SK-N-SH (cell line): Measurements from ENCODE around the gene PHYH. TPM values are rescaled to one million over a fixed set of nuclear protein-coding genes. Genes with fewer than 3 reads are reported as not detected.

Source experiments
- CTCF ChIA-PET: fragments of 300-600, 350-600 bp; formaldehyde crosslinking; extraction: SDS; loops from one replicate; lab custom pipeline; 2021; lab: Yijun Ruan, JAX
- POLR2A ChIA-PET: fragments of 350-600 bp; sonication (Branson Sonifier 250); formaldehyde crosslinking; extraction: SDS; loops from one replicate; lab custom pipeline; 2020; ENCODE audit warnings: antibody characterized with exemption, inconsistent platforms; lab: Yijun Ruan, JAX
- DNase-seq: peaks from one replicate; pipeline ENCODE4 v3.0.0; 2012
- H2AFZ ChIP-seq: fragments of 200-600 bp; sonication (generic); 2 replicates; pipeline ENCODE4 v1.8.1; 2016; ENCODE audit warnings: antibody characterized with exemption, mild to moderate bottlenecking, low read depth
- H3F3A ChIP-seq: fragments of 200-600 bp; sonication (generic); replicated peaks from 2 replicates; pipeline ENCODE3; 2016; ENCODE audit warnings: antibody characterized with exemption, mild to moderate bottlenecking; ENCODE audit not compliant: insufficient read depth
- H3K27ac ChIP-seq, 2 experiments: fragments of 200-500 bp in 1 of 2; fragments of 200-600 bp in 1 of 2; sonication (Bioruptor generic) in 1 of 2; sonication (generic), shearing (Covaris generic) in 1 of 2; 2 replicates each; pipeline versions ENCODE4 v1.5.1 to v1.6.1; 2014 to 2016; ENCODE audit warnings: low read depth in 2 of 2, inconsistent platforms in 1 of 2, low read length in 1 of 2, mild to moderate bottlenecking in 1 of 2, mixed read lengths in 1 of 2
- H3K27me3 ChIP-seq: fragments of 200-600 bp; sonication (generic), shearing (Covaris generic); 2 replicates; pipeline ENCODE4 v1.6.1; 2016; ENCODE audit warnings: mixed run types; ENCODE audit not compliant: insufficient read depth
- H3K36me3 ChIP-seq, 2 experiments: fragments of 200-500 bp in 1 of 2; fragments of 200-600 bp in 1 of 2; sonication (Bioruptor generic) in 1 of 2; sonication (generic) in 1 of 2; replicated peaks in 1 of 2; 2 replicates each; pipeline versions ENCODE3 to v1.5.1; 2014 to 2016; ENCODE audit warnings: low read length in 1 of 2, mild to moderate bottlenecking in 1 of 2; ENCODE audit not compliant: insufficient read depth in 2 of 2, control insufficient read depth in 1 of 2
- H3K4me1 ChIP-seq, 2 experiments: fragments of 200-500 bp in 1 of 2; fragments of 200-600 bp in 1 of 2; sonication (Bioruptor generic) in 1 of 2; sonication (generic), shearing (Covaris generic) in 1 of 2; 2 replicates each; pipeline versions ENCODE4 v1.5.1 to v1.6.1; 2014 to 2016; ENCODE audit warnings: low read depth in 1 of 2, low read length in 1 of 2, mixed run types in 1 of 2; ENCODE audit not compliant: insufficient read depth in 2 of 2, control insufficient read depth in 1 of 2
- H3K4me2 ChIP-seq: fragments of 200-600 bp; sonication (generic), shearing (Covaris generic); 2 replicates; pipeline ENCODE4 v1.6.1; 2017; ENCODE audit warnings: mixed run types
- H3K4me3 ChIP-seq, 2 experiments: fragments of 200-500 bp in 1 of 2; fragments of 200-600 bp in 1 of 2; sonication (Bioruptor generic) in 1 of 2; sonication (generic), shearing (Covaris generic) in 1 of 2; 2 replicates each; pipeline versions ENCODE4 v1.5.1 to v1.8.1; 2014 to 2016; ENCODE audit warnings: low read depth in 2 of 2, inconsistent platforms in 1 of 2, low read length in 1 of 2, mild to moderate bottlenecking in 1 of 2, mixed read lengths in 1 of 2, moderate library complexity in 1 of 2
- H3K79me2 ChIP-seq: fragments of 200-600 bp; sonication (generic); 2 replicates; pipeline ENCODE4 v1.8.1; 2017; ENCODE audit warnings: mild to moderate bottlenecking; ENCODE audit not compliant: insufficient read depth
- H3K9ac ChIP-seq: fragments of 200-600 bp; sonication (generic); 2 replicates; pipeline ENCODE4 v1.6.1; 2017; ENCODE audit warnings: mixed run types
- H3K9me2 ChIP-seq: fragments of 200-600 bp; sonication (generic); 2 replicates; pipeline ENCODE4 v1.6.1; 2017; ENCODE audit warnings: mixed run types
- H3K9me3 ChIP-seq: fragments of 200-600 bp; sonication (generic); 2 replicates; pipeline ENCODE4 v1.6.1; 2017; ENCODE audit warnings: mixed run types, mild to moderate bottlenecking, moderate library complexity
- H4K20me1 ChIP-seq: fragments of 200-600 bp; sonication (generic); 2 replicates; pipeline ENCODE4 v1.6.1; 2017; ENCODE audit warnings: mild to moderate bottlenecking, mixed run types; ENCODE audit not compliant: insufficient read depth
- CHD2 ChIP-seq: fragments of 150-350 bp; IDR thresholded peaks from 2 replicates; pipeline ENCODE4 v1.6.1; 2018; ENCODE audit warnings: low read length; ENCODE audit not compliant: partially characterized antibody
- EP300 ChIP-seq, 2 experiments: IDR thresholded peaks; 2 replicates each; pipeline versions ENCODE4 v1.4.0 to v1.6.1; 2012; ENCODE audit warnings: borderline replicate concordance in 1 of 2, low read depth in 1 of 2, low read length in 1 of 2
- GATA2 ChIP-seq: sonication (generic); formaldehyde crosslinking; IDR thresholded peaks from 2 replicates; pipeline ENCODE4 v1.5.0; 2020; ENCODE audit warnings: mild to moderate bottlenecking, missing genetic modification reagents
- MEF2A ChIP-seq: IDR thresholded peaks from 2 replicates; pipeline ENCODE4 v1.4.0; 2012; ENCODE audit warnings: low read depth, borderline replicate concordance
- NRF1 ChIP-seq: IDR thresholded peaks from 2 replicates; pipeline ENCODE4 v1.6.1; 2012; ENCODE audit warnings: low read depth, mild to moderate bottlenecking, low read length
- RAD21 ChIP-seq: IDR thresholded peaks from 2 replicates; pipeline ENCODE4 v1.6.1; 2012; ENCODE audit warnings: mild to moderate bottlenecking, low read length
- RCOR1 ChIP-seq: fragments of 150-350 bp; IDR thresholded peaks from 2 replicates; pipeline ENCODE4 v1.6.1; 2017; ENCODE audit warnings: antibody characterized with exemption, low read length
- RXRA ChIP-seq: IDR thresholded peaks from 2 replicates; pipeline ENCODE4 v1.4.0; 2012; ENCODE audit warnings: low read depth, mild to moderate bottlenecking, borderline replicate concordance
- SIN3A ChIP-seq: IDR thresholded peaks from 2 replicates; pipeline ENCODE4 v1.6.1; 2012; ENCODE audit warnings: low read depth, mild to moderate bottlenecking, low read length, moderate library complexity, borderline replicate concordance
- TCF12 ChIP-seq: IDR thresholded peaks from 2 replicates; pipeline ENCODE4 v1.4.0; 2012
- YY1 ChIP-seq: IDR thresholded peaks from 2 replicates; pipeline ENCODE4 v1.4.0; 2012; ENCODE audit warnings: low read depth, mild to moderate bottlenecking
- WGBS: methylation state at CpG from one replicate; pipeline ENCODE4 v1.1.6; 2017; ENCODE audit warnings: low lambda C conversion rate; 5-methylcytosine and 5-hydroxymethylcytosine counted together
- polyA plus RNA-seq, 3 experiments: library from polyadenylated mRNA; depleted of rRNA; stranded (reverse); fragments of >200 nt; gene quantifications; 2 replicates each; pipeline ENCODE4 v1.2.3, GENCODE V29; 2012
- TF ChIP-seq, protein P1 (sequence below): IDR thresholded peaks from 2 replicates; pipeline ENCODE4 v1.6.1; 2012; ENCODE audit warnings: mild to moderate bottlenecking, low read depth, low read length, moderate library complexity
- TF ChIP-seq, protein P2 (sequence below): IDR thresholded peaks from 2 replicates; pipeline ENCODE4; 2012
- TF ChIP-seq, protein P3 (sequence below): IDR thresholded peaks from 2 replicates; pipeline ENCODE4 v1.4.0; 2012; ENCODE audit warnings: low read depth, borderline replicate concordance

Gene PHYH
- polyA plus RNA-seq, 1 of the 3 experiments (the other 2 are of a cell fraction): 16.2 TPM

DNA sequence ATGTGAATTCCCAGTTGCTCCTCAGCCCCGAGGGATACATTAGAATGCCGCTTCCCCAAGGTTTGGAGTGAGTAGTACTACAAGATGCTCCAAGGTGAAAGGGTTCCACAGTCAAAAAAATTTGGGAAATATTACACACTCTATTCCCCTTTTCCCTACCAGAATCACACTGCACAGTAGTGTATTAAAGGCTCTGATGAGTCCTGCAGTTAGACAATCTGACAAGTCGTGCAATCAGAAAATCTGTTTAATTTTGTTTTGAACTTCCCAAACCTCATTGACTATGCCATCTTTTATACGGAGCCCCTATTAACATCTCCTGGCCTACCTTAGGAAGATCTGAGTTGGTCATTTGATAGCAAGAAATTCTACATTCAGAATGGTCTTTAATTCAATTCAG lies 52.1 kb downstream of the PHYH start:
- ChIA-PET POLR2A (no interaction called here), CTCF (no interaction called here)
- 71% methylated on average over 4 of the region's 4 CpGs for WGBS

DNA sequence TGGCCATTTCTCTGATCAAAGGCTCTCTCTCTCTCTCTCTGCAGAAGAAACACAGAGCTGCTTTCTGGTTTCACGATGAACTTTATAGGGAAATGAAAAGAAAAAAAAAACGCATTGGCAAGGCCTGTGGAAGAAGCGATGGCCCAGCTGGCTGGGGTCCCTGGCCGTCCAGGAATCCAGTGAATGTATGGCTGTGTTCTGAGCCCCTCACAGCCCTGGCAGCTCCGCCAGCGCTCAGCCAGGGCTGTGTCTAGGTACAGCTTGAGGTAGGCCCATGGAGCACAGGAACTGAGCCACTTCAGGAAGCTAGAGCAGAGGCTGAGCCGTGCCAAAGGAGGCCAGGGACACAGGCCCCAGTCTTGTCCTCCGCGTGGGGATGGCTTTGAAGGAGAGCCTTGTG lies 52.6 kb downstream of the PHYH start:
- ChIA-PET CTCF (no interaction called here), POLR2A (no interaction called here)
- Histone ChIP-seq H3K9me3 (no peaks in the 10 kb centered on the region), H3F3A (no peaks in the 10 kb centered on the region), H3K9ac (no peak overlapping the region), H3K27ac (no peak overlapping the region), H2AFZ (no peak overlapping the region), H3K4me1 (no peaks in the 10 kb centered on the region), H3K4me2 (no peak overlapping the region), H3K36me3 (no peaks in the 10 kb centered on the region), H3K27me3 (no peaks in the 10 kb centered on the region), H3K79me2 (no peaks in the 10 kb centered on the region), H3K4me3 (no peak overlapping the region), H4K20me1 (no peaks in the 10 kb centered on the region), H3K9me2 (no peaks in the 10 kb centered on the region)
- 69% methylated on average over 9 of the region's 9 CpGs for WGBS
- DNase-seq: no peak
- TF ChIP-seq SIN3A (no peak), MEF2A (no peak), CHD2 (no peak), EP300 (IDR thresholded peaks at IDR 0.05; ENCODE audit: borderline replicate concordance in 1 of 2, low read depth in 1 of 2, low read length in 1 of 2) (no peak), RCOR1 (no peak), RXRA (no peak), GATA2 (CRISPR knock-in tag) (no peak), RAD21 (no peak)
- TF ChIP-seq, protein P1, sequence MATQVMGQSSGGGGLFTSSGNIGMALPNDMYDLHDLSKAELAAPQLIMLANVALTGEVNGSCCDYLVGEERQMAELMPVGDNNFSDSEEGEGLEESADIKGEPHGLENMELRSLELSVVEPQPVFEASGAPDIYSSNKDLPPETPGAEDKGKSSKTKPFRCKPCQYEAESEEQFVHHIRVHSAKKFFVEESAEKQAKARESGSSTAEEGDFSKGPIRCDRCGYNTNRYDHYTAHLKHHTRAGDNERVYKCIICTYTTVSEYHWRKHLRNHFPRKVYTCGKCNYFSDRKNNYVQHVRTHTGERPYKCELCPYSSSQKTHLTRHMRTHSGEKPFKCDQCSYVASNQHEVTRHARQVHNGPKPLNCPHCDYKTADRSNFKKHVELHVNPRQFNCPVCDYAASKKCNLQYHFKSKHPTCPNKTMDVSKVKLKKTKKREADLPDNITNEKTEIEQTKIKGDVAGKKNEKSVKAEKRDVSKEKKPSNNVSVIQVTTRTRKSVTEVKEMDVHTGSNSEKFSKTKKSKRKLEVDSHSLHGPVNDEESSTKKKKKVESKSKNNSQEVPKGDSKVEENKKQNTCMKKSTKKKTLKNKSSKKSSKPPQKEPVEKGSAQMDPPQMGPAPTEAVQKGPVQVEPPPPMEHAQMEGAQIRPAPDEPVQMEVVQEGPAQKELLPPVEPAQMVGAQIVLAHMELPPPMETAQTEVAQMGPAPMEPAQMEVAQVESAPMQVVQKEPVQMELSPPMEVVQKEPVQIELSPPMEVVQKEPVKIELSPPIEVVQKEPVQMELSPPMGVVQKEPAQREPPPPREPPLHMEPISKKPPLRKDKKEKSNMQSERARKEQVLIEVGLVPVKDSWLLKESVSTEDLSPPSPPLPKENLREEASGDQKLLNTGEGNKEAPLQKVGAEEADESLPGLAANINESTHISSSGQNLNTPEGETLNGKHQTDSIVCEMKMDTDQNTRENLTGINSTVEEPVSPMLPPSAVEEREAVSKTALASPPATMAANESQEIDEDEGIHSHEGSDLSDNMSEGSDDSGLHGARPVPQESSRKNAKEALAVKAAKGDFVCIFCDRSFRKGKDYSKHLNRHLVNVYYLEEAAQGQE: no peak

More for the DNA sequence above, 52.1 kb downstream of the PHYH start:
- Histone ChIP-seq H3K79me2 (no peaks in the 10 kb centered on the region), H3K9ac (no peak overlapping the region), H3K4me2 (no peak overlapping the region), H3K27ac (no peak overlapping the region), H3K36me3 (no peaks in the 10 kb centered on the region), H3K9me2 (no peaks in the 10 kb centered on the region), H4K20me1 (no peaks in the 10 kb centered on the region), H3K4me3 (no peak overlapping the region), H3K27me3 (no peaks in the 10 kb centered on the region), H2AFZ (no peak overlapping the region), H3K9me3 (no peaks in the 10 kb centered on the region), H3K4me1 (no peaks in the 10 kb centered on the region), H3F3A (no peaks in the 10 kb centered on the region)
- no peak for TF ChIP-seq TCF12
- TF ChIP-seq, protein P2, sequence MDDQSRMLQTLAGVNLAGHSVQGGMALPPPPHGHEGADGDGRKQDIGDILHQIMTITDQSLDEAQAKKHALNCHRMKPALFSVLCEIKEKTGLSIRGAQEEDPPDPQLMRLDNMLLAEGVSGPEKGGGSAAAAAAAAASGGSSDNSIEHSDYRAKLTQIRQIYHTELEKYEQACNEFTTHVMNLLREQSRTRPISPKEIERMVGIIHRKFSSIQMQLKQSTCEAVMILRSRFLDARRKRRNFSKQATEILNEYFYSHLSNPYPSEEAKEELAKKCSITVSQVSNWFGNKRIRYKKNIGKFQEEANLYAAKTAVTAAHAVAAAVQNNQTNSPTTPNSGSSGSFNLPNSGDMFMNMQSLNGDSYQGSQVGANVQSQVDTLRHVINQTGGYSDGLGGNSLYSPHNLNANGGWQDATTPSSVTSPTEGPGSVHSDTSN: no peak
- TF ChIP-seq YY1: no peak
- no peak for TF ChIP-seq SIN3A
- TF ChIP-seq NRF1: no peak
- TF ChIP-seq, protein P3, sequence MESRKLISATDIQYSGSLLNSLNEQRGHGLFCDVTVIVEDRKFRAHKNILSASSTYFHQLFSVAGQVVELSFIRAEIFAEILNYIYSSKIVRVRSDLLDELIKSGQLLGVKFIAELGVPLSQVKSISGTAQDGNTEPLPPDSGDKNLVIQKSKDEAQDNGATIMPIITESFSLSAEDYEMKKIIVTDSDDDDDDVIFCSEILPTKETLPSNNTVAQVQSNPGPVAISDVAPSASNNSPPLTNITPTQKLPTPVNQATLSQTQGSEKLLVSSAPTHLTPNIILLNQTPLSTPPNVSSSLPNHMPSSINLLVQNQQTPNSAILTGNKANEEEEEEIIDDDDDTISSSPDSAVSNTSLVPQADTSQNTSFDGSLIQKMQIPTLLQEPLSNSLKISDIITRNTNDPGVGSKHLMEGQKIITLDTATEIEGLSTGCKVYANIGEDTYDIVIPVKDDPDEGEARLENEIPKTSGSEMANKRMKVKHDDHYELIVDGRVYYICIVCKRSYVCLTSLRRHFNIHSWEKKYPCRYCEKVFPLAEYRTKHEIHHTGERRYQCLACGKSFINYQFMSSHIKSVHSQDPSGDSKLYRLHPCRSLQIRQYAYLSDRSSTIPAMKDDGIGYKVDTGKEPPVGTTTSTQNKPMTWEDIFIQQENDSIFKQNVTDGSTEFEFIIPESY: no peak
- TF ChIP-seq, protein P1: no peak
- DNase-seq: no peak
